MCF 10A (cell line): Measurements from ENCODE around the gene HLA-DMA. TPM values are rescaled to one million over a fixed set of nuclear protein-coding genes. Genes with fewer than 3 reads are reported as not detected.

Experiments
- BruUV-seq: library from RNA; stranded (reverse); fragments of 400-500 nt; replicated peaks from 2 replicates; lab custom pipeline; 2021; lab: Mats Ljungman, UMichigan
- CTCF ChIA-PET: fragments of 300-600 bp; sonication (Branson Sonifier 250); formaldehyde crosslinking; extraction: SDS; loops from one replicate; lab custom pipeline; 2021; ENCODE audit warnings: antibody characterized with exemption, inconsistent platforms; lab: Yijun Ruan, JAX
- POLR2A ChIA-PET: fragments of 300-600, 350-650 bp; sonication (Branson Sonifier 250); formaldehyde crosslinking; extraction: SDS; loops from one replicate; lab custom pipeline; 2020; ENCODE audit warnings: antibody characterized with exemption, inconsistent platforms; lab: Yijun Ruan, JAX
- DNase-seq: peaks from one replicate; pipeline ENCODE4 v3.0.0-alpha.2; 2018; ENCODE audit not compliant: unreplicated experiment
- H3K27ac Mint-ChIP-seq: one replicate; pipeline ENCODE4 v1.8.0; 2022; ENCODE audit warnings: mild to moderate bottlenecking, low read depth, mixed read lengths; ENCODE audit not compliant: unreplicated experiment
- H3K27me3 Mint-ChIP-seq: one replicate; pipeline ENCODE4 v1.8.0; 2022; ENCODE audit warnings: mixed read lengths; ENCODE audit not compliant: insufficient read depth, unreplicated experiment
- H3K36me3 Mint-ChIP-seq: one replicate; pipeline ENCODE4 v1.8.0; 2022; ENCODE audit warnings: mild to moderate bottlenecking, moderate library complexity, mixed read lengths; ENCODE audit not compliant: insufficient read depth, unreplicated experiment
- H3K4me1 Mint-ChIP-seq: one replicate; pipeline ENCODE4 v1.8.0; 2022; ENCODE audit warnings: mixed read lengths; ENCODE audit not compliant: insufficient read depth, unreplicated experiment
- H3K4me3 Mint-ChIP-seq: one replicate; pipeline ENCODE4 v1.8.0; 2022; ENCODE audit warnings: mild to moderate bottlenecking, moderate library complexity, mixed read lengths; ENCODE audit not compliant: unreplicated experiment
- H3K9me3 Mint-ChIP-seq: one replicate; pipeline ENCODE4 v1.8.0; 2022; ENCODE audit warnings: mixed read lengths; ENCODE audit not compliant: unreplicated experiment
- CTCF ChIP-seq: fragments of 200-600 bp; IDR thresholded peaks from one replicate; pipeline ENCODE4 v1.8.0; 2022; ENCODE audit warnings: antibody characterized with exemption, mild to moderate bottlenecking; ENCODE audit not compliant: unreplicated experiment
- intact Hi-C: fragments of 100-400 bp; cut with micrococcal nuclease; formaldehyde crosslinking; loops from 2 replicates; pipeline ENCODE4 v1.14.1; 2022
- total RNA-seq: library from RNA; stranded (reverse); gene quantifications from 2 replicates; pipeline ENCODE4 v1.2.3, GENCODE V29; 2022

HLA-DMA gene
- total RNA-seq, 1 experiment from 2014 or later, result 2.4 TPM

- Mint-ChIP-seq H3K27ac (no peak overlapping the region), H3K4me3 (no peak overlapping the region), H3K36me3 (no peaks in the 10 kb centered on the region), H3K4me1 (peaks cover 5% of the 10 kb centered on the region), H3K27me3 (no peaks in the 10 kb centered on the region), H3K9me3 (no peaks in the 10 kb centered on the region)
- no TSS peak for BruUV-seq
- intact Hi-C loops, result no loop called here
- TF ChIP-seq CTCF, result no peak
- POLR2A ChIA-PET, result interaction anchor here (2.9 kb wide), 1 partner anchor 19 kb away, joined by 15 read pairs; the partner anchor contains the start of gene BRD2
- no peak for DNase-seq
- CTCF ChIA-PET, result interaction anchor here (1.3 to 2.6 kb wide), 4 partner anchors 15 to 51 kb away, joined by 4 to 20 read pairs (median 6); no protein-coding TSS in a partner anchor
Observed at GRCh38 chr6:32949113-32949512, 3.8 kb downstream of the HLA-DMA start.

GRCh38 chr6:32947552-32948465, 5.1 kb downstream of the HLA-DMA start:
- Mint-ChIP-seq H3K27ac (no peak overlapping the region), H3K27me3 (peaks cover 3% of the 10 kb centered on the region), H3K9me3 (no peaks in the 10 kb centered on the region), H3K36me3 (no peaks in the 10 kb centered on the region), H3K4me1 (peaks cover 5% of the 10 kb centered on the region), H3K4me3 (no peak overlapping the region)
- DNase-seq, result peak; percentile 69
- ChIA-PET POLR2A (interaction anchor here (0.8 to 1.7 kb wide), 7 partner anchors 9 to 54 kb away, joined by 3 to 6 read pairs (median 4); no protein-coding TSS in a partner anchor), CTCF (interaction anchor here (0.6 to 2.3 kb wide), 25 partner anchors 9 to 1516 kb away, joined by 3 to 29 read pairs (median 4); partner anchors contain the start of gene TAP2)
- intact Hi-C loops, result loop anchor here (1.0 kb wide), 1 partner anchor 63 kb away; no protein-coding TSS in a partner anchor
- BruUV-seq, result no TSS peak
- peak; percentile 75 for TF ChIP-seq CTCF

GRCh38 chr6:32946893-32947292, 6.0 kb downstream of the HLA-DMA start:
- no peaks in the 10 kb centered on the region for H3K36me3 Mint-ChIP-seq
- H3K9me3 Mint-ChIP-seq, result no peaks in the 10 kb centered on the region
- POLR2A ChIA-PET, result interaction anchor here (0.8 to 1.7 kb wide), 5 partner anchors 8 to 53 kb away, joined by 3 to 6 read pairs (median 4); no protein-coding TSS in a partner anchor
- no peak overlapping the region for H3K27ac Mint-ChIP-seq
- H3K27me3 Mint-ChIP-seq, result peaks cover 12% of the 10 kb centered on the region
- TF ChIP-seq CTCF, result no peak
- no peak overlapping the region for H3K4me3 Mint-ChIP-seq
- DNase-seq, result no peak
- H3K4me1 Mint-ChIP-seq, result peaks cover 5% of the 10 kb centered on the region
- CTCF ChIA-PET, result interaction anchor here (0.6 to 2.3 kb wide), 13 partner anchors 10 to 121 kb away, joined by 3 to 29 read pairs (median 8); partner anchors contain the start of gene TAP2
- intact Hi-C loops, result no loop called here
- BruUV-seq, result no TSS peak

- no peak for DNase-seq
- TF ChIP-seq CTCF, result no peak
- intact Hi-C loops, result no loop called here
- no TSS peak for BruUV-seq
- Mint-ChIP-seq H3K4me1 (peaks cover 5% of the 10 kb centered on the region), H3K4me3 (no peak overlapping the region), H3K9me3 (no peaks in the 10 kb centered on the region), H3K27ac (no peak overlapping the region), H3K36me3 (no peaks in the 10 kb centered on the region), H3K27me3 (peaks cover 22% of the 10 kb centered on the region)
- ChIA-PET POLR2A (no interaction called here), CTCF (no interaction called here)
Observed at GRCh38 chr6:32945953-32946352, 6.9 kb downstream of the HLA-DMA start.
